ENCODE data around the gene NUMB. TPM values are rescaled to one million over a fixed set of nuclear protein-coding genes. Genes with fewer than 3 reads are reported as not detected.

NUMB gene
- total and polyA plus RNA-seq, 2 donors (not counting 3 experiments of a cell fraction or from before 2014, with no cell fraction given), result 128 to 164 TPM

- Histone ChIP-seq H3K36me3 (ENCODE audit: control insufficient read depth in 2 of 2, extremely low read depth in 1 of 2, insufficient read depth in 2 of 2, low read length in 2 of 2) (peaks cover 21 to 33% of the 10 kb centered on the region in 2 experiments), H3K27ac (ENCODE audit: insufficient read depth, low read depth, low read length) (no peak overlapping the region), H3K4me3 (replicated peaks in 1 of 3; ENCODE audit: insufficient read depth in 1 of 3, low read depth in 1 of 3, low read length in 3 of 3) (no peak overlapping the region), H3K4me1 (ENCODE audit: control insufficient read depth, extremely low read depth, insufficient read depth, low read length) (no peaks in the 10 kb centered on the region), H3K9me3 (replicated peaks; ENCODE audit: control insufficient read depth, insufficient read depth, low read length) (no peaks in the 10 kb centered on the region), H3K9ac (replicated peaks; ENCODE audit: extremely low read depth, insufficient read depth, low read length) (no peak overlapping the region), H2AFZ (ENCODE audit: low read depth, low read length) (no peak overlapping the region), H4K20me1 (replicated peaks; ENCODE audit: control insufficient read depth, extremely low read depth, insufficient read depth, low read length) (no peaks in the 10 kb centered on the region), H3K9me1 (replicated peaks; ENCODE audit: control insufficient read depth, extremely low read depth, insufficient read depth, low read length) (no peaks in the 10 kb centered on the region), H3K4me2 (ENCODE audit: insufficient read depth, low read length) (no peak overlapping the region), H3K27me3 (ENCODE audit: control insufficient read depth in 2 of 2, insufficient read depth in 2 of 2, low read length in 2 of 2) (no peaks in the 10 kb centered on the region), H3K79me2 (ENCODE audit: control insufficient read depth, insufficient read depth, low read length) (no peaks in the 10 kb centered on the region)
- no peak for FAIRE-seq
- CTCF ChIA-PET, result interaction anchor here (1.4 kb wide), 1 partner anchor 104 kb away, joined by 7 read pairs; no protein-coding TSS in a partner anchor
- intact Hi-C loops (cut with micrococcal nuclease) (no loop called here), dilution Hi-C loops (cut with MboI; ENCODE audit: extremely low pct_ligation_motif_present, low sequenced_read_pairs) (loop anchor here (25.0 kb wide), 1 partner anchor 185 kb away; the partner anchor contains the start of gene NUMB)
- no peak for DNase-seq (ENCODE audit: low read depth, low spot score)
- BruUV-seq (replicated peaks), result no TSS peak
- POLR2A ChIA-PET, result no interaction called here
- TF ChIP-seq JUN (IDR thresholded peaks at IDR 0.05; ENCODE audit: borderline replicate concordance, insufficient read depth, insufficient read length, low read depth), result no peak
- no peak for TF ChIP-seq FOS (IDR thresholded peaks at IDR 0.05; ENCODE audit: borderline replicate concordance, insufficient read depth, low read length)
- TF ChIP-seq POLR2AphosphoS5 (IDR thresholded peaks at IDR 0.05; ENCODE audit: insufficient read depth, low read depth, low read length), result no peak
- no peak for TF ChIP-seq CTCF (IDR thresholded peaks at IDR 0.05; ENCODE audit: extremely low read depth in 1 of 2, insufficient read depth in 1 of 2, low read depth in 1 of 2, low read length in 2 of 2)
- no peak for TF ChIP-seq POLR2A (IDR thresholded peaks at IDR 0.05; ENCODE audit: low read depth, low read length)
- no peak for TF ChIP-seq GATA2 (IDR thresholded peaks at IDR 0.05; ENCODE audit: insufficient read depth, insufficient read length, low read depth, low read length)
- TF ChIP-seq MYC (IDR thresholded peaks at IDR 0.05; ENCODE audit: low read depth, low read length), result no peak
- no peak for TF ChIP-seq EZH2 (IDR thresholded peaks at IDR 0.05; ENCODE audit: borderline replicate concordance, low read depth, low read length, severe bottlenecking)
- TF ChIP-seq MAX (IDR thresholded peaks at IDR 0.05; ENCODE audit: insufficient read depth, insufficient read length), result no peak
Observed at GRCh38 chr14:73276836-73277235, 181.5 kb downstream of the NUMB start.

All from endothelial cell of umbilical vein (primary cell).